Measurements from ENCODE around the gene ACOX2.

Gene ACOX2

DNA sequence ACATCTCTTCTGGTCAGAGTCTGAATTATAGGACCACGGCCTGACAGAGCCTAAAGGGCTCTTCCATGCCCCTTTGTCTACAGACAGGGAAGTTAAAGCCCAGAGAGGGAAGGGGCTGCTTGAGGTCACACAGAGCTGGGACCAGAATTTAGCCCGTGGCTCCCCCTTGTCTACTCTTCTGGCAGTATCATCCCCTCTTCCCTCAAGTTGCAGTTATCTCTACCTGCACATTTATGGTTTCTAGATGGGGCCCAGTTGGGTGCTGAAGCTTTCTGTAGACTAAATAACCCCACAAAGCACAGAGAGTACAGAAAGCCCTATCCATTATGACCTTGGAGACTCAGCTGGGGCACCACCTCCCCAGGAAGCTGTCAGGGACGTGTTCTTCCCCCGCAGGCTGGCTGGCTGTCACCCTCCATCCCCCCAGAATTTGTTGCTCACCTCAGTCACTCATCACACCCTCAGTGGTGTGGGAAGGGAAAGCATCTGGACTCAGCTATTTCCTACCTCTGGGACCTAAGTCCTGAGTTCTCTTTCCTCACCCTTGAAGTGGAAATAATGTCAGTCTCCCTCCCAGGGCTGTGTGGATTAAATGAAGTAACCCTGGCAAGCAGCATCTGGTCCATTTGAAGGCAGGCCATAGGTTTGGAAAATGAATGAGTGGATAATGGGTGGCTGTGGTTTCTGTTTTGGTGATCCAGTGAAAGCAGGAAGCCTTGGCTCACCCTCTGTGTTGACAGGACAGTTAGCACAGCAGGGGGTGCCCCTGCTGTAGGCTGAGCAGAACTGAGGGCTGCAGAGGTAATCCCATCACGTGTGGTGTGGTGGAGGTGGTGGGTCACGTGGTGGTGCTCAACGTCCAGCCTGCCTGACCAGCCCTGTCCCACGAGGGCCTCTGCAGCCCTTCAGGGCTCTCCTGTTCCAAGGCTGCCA, 16.3 kb downstream of the ACOX2 start:
- intact Hi-C loops (cut with DNase I) = no loop called here
- no peak for DNase-seq

DNA sequence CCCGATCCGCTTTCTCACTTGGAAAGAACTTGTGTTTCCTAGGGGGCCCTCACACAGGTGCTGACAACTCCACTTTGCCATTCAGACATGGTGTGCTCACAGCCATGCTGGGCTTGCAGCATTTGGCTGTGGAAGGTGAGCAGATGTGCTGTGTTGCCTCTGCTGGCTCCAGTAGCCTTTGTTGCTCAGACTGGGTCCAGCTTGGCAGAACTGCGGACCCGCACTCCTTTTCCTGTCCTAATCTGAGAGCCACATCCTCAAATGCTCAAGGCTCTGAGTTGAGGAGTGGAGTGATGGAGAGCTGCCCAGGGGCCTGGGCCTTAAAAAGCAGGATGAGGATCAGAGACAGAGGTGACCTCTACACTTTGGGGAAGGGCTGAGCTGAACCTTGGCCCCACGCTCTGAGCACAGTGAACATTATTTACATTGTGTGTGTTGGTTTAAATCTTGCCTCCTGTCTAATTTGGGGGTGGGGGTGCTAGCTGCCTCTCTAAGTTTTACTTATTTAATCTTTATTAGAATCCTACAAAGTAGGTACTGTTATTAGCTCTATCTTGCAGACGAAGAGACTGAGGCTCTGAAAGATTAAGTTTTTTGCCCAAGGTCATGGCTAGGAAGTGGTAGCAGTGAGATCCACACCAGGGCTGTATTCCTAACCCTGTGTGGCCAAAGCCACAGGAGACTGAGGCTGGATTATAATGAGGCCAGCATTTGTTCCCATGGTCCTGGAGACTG, 17.2 kb downstream of the ACOX2 start:
- DNase-seq = no peak
- intact Hi-C loops (cut with DNase I) = no loop called here

DNA sequence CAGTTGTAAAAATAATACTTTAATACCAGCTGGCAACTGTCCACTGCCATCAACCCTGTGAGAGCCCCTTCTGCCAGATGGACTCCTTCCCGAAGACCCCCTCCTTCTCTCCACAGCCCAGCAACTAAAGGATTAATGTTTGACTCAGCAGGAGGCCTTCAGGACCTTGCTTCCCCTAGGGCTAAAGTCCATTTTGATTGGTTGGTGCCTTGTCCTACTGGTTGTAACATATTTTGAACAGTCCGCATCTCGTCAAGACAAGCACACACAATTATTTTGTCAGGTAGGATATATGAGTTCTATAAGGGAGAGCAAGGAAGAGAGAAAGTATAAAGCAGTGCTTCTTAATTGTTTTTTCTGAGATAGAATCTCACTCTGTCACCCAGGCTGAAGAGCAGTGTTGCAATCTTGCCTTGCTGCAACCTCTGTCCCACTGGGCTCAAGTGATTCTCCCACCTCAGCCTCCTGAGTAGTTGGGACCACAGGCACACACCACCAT, 18.6 kb downstream of the ACOX2 start:
- intact Hi-C loops (cut with DNase I) = no loop called here
- DNase-seq = no peak

DNA sequence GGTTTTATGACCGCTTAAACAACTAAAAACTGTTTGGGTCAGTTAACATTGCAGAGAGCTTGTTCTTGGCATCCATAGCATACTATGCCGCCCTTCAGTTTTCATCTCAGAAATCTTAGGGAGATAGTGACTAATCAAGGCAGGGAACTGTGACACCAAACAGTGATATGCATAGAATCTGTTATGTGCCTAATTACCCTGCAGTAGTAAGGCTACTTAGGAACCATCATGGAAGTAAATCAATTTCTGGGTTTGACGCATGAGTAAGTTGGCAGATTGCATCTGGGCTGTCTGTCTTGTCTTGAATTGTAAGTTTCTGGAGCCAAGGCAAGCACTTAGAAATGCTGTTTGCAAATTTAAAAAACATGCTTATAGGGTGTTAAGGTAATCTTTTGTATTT, 22.6 kb downstream of the ACOX2 start:
- intact Hi-C loops (cut with DNase I) = no loop called here
- DNase-seq = no peak

DNA sequence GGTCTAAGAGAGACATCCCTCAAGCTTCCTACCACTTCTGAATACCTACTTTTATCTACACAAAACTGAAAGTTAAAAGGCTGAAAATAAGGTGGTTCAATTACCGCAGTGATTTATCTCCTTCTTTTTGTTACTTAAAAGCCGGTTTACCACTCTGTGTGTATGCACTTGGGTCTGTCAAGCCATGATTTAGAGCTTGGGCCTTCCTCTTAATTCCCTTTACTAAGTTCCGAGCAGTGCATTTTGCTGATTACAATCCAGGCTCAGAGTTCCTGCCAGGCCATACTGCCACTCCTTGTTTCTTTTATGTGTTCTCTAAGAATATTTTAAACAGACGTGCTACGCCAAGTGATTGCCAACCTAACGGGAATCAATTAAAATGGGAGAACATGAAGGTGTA, 28.6 kb downstream of the ACOX2 start:
- intact Hi-C loops (cut with DNase I) = no loop called here
- no peak for DNase-seq

DNA sequence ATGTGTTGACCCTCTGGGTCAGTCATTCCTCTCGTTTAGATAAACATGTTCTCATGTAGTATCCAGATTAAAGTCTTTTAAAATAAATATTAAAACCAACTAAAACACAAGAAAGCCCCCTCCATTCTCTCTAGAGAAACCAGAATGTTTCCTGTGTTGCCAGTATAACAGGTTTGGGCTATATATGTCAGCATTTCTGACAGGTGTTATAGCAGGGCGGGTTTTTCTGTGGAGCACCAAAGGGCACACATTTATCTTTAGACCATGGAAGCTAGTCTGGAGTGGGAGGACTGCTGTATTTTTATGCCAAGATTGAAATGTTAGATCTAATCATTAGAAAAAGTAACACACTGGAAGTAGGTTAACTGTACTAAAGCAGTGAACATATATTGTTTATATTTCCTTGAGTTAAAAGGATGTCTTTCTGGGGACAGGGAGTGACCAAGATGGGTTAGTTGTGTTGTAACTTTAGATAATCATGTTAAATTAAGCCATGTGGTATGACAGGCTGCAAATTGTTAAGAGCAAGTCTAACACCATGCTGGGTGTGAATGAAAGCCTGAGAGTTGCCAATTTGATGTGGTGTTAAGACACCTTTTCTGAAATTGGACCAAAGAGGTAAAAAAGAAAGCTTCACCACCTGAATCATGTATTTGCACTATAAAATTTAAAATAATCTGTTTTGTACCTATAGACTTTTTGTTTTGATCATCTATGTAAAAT, 29.5 kb downstream of the ACOX2 start:
- DNase-seq = no peak
- intact Hi-C loops (cut with DNase I) = no loop called here

DNA sequence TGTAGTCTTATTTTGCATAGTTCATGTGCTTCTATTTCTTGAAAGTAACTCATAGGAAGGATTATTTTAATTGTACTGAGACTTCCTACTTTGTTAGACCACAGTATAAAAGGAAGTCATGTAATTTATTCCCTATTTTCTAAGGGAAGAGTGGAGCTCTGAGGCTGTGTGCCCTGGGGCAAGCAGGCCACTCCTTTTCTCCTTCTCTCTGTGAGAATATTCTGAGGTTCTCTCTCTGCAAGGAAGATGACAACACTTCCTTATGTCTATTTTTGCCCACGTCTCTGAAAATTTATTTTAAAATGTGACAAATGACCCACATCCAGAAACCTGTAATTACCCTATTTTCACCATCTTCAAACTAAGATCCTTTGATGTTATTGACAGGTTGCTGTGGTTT, 34.1 kb downstream of the ACOX2 start:
- intact Hi-C loops (cut with DNase I) = no loop called here
- DNase-seq = no peak

DNA sequence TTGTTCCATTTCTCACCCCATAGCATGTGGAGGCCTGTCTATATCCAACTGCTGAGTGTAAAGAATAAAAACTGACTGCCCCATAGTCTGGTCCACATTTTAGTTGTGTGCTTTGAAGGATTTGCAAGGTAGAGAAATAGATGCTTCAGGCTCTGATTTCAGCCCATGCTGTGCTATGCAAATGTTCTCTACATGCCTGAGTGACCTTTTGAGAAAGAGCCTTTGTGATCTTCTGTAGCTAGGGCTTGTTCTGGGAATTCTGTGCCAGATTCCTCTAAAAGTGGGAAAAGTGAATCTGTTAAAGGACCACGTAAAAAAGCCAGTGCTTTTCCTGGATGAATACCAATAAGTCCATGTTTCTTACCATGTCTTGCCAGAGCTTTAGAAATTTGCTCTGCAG, 39.9 kb downstream of the ACOX2 start:
- DNase-seq = no peak
- intact Hi-C loops (cut with DNase I) = no loop called here

DNA sequence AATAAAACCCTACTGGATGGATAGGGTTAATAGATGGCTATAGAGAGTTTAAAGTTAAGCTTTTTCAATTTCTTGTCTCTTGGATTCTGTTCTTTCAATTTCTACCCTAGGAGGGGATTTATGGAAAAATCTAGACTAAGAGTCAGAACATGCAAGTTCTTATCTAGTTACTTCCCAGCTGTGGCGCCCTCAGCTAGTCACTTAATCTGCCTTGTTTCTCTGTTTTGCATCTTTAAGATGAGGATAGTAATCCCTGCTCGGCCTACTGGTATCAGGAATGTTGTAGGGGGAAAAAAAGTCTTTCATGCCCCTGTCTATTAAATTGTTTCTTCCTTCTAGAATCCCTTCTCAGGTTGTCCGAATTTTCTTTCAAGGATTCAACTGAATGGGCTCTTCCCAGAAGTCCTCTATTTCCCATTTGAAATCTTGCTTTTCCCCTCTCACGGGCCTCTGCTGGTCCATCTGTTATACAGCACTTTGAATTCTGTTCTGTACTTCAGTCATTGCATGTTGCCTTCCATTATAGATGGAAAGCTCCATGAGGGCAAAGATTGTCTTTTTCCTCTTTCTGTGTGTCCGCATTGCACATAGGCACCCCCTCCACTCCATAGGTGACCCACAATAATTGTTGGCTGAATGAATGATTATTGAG, 40.7 kb downstream of the ACOX2 start:
- intact Hi-C loops (cut with DNase I) = no loop called here
- no peak for DNase-seq

DNA sequence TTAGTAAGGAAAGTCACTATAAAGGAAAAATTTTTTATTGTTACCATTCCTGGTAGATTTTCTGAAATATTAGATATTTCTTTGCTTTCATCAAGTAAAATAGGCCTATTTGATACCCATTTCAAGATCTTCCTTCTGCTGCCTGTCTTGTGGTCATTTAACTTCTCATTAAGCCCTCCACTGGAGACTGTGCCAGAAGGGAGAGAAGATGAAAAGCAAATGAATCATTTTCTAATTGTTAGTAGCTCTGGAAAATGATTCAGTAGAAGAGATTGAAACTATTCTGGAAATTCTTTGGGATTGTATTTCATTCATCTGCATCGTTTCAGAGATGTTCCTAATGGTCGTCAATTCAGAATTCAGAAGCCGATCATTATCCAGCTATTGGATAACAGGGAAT, 41.9 kb downstream of the ACOX2 start:
- intact Hi-C loops (cut with DNase I) = no loop called here
- no peak for DNase-seq

DNA sequence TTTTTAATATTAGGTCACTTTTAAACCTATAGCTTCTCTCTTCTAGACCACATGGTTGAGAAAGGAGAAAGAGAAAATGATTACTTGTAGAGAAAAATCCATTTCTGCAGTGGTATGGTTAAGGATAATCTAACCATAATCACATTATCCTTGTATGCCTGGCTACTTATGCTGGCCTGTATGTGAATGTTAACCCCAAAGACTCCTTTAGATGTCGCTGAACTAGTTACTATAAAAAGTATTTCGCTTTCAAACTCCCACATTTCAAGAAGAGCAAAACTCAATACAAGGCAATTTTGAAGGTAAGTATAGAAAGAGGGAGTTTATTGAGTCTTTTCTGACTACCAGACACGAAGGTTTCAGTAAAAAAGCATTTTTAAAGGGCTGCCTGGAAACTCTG, 42.9 kb downstream of the ACOX2 start:
- no peak for DNase-seq
- intact Hi-C loops (cut with DNase I) = no loop called here

DNA sequence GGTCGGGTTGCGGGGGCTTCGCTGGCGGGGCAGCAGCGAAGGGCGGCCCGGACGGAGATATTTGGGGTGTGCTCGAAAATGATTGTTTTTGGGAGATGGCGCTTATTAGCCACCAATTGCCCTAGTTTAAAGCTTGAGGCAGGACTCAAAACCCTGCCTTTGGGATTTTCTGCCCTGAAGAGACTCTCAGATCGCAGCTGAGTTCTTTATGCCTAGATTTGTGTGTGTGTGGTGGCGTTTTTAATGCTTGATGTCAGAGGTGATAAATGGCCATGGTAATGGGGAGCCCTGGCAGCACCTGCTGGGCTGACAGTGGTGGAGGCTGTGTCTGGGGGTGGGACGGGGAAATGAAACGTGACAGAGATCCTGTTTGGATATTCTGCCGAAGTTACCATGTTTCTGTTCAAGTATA, 44.5 kb downstream of the ACOX2 start:
- DNase-seq = no peak
- intact Hi-C loops (cut with DNase I) = loop anchor here (2.0 kb wide), 2 partner anchors 158 to 186 kb away; partner anchors contain the start of genes HTD2 and RPP14

DNA sequence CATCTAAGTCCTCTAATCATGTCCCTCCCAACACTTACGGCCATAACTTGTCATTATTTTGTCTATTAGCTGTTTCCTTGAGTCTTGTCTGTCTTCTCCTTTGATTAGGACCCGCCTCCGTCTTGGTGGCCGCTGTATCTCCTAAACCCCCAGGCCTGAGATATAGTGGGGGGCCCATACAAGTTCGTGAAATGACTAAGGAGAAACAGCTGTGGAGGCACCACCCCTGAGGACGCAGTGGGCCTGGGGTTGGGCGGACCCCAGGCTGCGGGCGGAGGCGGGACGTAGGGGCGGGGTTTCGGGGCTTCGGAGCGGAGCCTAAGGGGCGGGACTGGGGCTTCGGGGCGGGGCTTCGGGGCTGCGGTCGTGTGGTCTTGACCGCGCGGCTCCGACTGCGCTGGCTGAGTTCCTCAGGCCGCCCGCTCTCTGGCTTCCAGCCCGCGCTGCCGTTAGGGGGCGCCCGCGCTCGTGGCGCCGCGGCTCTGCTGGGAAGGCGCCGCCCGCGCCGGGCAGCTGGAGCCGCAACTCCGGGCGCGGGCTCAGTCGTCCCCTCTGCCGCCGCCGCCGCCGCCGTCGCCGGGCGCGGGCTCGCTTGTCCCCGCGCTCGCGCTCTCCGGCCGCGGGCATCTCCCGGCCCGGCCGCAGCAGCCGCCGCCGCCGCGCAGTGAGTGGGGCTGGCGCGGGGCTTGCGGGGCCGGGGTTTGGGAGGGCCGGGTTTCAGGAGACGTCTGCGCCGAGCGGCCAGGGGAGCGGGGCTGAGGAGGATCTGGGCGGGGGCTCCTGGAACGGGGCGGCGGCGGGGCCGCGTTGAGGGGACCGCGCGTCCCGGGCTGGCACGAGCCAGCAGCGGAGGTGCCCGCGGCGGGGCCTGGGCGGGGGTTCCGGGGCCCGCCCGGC, 45.2 kb downstream of the ACOX2 start, which contains the start of gene KCTD6:
Gene KCTD6, plus strand, starts transcription at position 591 of the 897 bp plus-strand sequence. CDS start 6,660 bp downstream, outside the sequence.
- intact Hi-C loops (cut with DNase I) = loop anchor here (2.0 kb wide), 4 partner anchors 41 to 185 kb away; partner anchors contain the start of genes HTD2 and RPP14
- peak; percentile 79 to 98 (median 84) for DNase-seq

DNA sequence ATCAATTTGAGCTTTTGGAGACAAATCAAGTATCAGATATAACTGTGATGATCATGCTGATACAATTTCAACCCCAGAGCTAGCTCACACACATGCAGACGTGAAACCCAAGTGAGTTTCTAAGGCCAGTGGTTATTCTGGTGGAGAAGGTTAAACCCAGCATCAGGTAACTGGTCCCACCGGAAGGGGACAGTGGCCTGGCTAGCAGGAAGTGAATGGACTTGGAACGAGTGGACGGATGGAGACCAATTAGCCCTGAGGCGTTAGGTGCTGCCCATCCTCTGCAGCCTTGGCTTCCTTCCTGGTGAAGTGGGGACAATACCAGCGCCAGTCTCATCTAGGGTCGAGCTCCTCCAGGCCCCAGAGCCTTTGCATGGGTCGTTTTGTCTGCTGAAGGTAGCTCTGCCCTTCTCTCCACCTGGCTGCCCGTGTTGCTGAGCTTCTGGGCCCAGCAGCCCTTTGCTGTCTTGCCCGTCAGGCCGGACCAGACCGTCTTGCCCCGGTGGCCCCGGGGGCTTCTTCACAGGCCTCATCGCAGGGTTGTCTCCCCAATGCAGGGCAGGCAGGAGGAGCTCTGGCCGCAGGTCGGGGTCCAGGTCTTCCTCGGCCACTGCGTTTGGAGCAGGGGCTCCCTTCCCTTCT, 46.0 kb downstream of the ACOX2 start:
- DNase-seq = peak in 4 of 10 donors; percentile 16 to 84 (median 49)
- intact Hi-C loops (cut with DNase I) = loop anchor here (2.0 kb wide), 2 partner anchors 42 to 56 kb away; no protein-coding TSS in a partner anchor

DNA sequence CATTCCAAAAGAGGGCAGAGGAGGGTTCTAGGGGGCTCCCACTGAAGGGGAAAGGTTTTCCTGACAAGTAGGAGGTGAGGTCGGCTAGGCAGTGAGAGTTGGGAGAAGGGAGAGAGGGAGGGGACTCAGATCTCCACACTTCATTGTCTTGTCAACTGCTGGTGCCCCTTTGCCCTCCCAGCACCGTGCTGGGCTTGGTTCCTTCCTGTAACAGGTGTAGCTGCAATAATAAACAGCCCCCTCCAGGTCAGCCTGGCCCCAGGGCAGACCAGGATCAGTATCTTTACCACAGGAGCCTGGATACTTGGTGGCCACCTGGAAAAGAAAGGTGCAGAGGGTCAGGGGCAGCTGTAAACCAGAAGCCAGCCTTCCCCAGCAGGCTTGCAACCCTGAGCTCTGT, 48.0 kb downstream of the ACOX2 start:
- intact Hi-C loops (cut with DNase I) = no loop called here
- no peak for DNase-seq

DNA sequence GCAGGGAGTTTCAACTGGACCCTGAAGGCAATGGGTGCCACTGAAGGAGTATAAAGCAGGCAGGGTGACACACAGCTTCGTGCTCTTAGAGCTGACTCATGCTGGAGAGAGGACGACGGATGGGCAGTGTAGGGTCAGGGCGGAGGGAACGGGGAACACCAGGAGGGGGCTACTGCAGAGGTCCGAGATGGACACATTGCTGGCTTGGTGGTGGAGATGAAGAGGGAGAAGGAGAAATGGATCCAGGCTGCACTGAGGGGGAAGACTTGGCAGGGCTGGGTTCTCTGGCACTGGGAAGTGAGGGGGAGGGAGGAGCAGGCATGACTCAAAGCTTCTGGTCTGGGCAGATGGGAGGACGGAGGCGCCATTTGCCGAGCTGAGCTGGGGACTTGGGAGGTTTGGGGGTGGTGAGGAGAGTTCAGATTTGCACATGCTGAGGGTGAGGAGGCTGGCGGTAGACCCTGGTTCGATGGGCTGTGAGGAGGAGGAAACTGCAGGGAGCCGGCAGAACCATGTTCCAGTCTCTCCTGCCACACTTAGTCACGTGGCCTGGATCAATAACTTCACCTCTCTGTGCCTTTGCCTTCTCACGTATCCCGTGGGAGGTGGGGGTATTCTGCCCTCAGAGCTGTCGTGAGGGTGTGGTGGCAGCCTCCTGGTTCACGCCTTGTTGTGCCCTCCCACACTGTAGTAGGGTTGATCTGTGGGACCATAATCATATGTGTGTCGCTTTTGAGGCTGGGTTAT, 49.7 kb downstream of the ACOX2 start:
- DNase-seq = peak in 9 of 10 donors; percentile 53 to 95 (median 75)
- intact Hi-C loops (cut with DNase I) = no loop called here

DNA sequence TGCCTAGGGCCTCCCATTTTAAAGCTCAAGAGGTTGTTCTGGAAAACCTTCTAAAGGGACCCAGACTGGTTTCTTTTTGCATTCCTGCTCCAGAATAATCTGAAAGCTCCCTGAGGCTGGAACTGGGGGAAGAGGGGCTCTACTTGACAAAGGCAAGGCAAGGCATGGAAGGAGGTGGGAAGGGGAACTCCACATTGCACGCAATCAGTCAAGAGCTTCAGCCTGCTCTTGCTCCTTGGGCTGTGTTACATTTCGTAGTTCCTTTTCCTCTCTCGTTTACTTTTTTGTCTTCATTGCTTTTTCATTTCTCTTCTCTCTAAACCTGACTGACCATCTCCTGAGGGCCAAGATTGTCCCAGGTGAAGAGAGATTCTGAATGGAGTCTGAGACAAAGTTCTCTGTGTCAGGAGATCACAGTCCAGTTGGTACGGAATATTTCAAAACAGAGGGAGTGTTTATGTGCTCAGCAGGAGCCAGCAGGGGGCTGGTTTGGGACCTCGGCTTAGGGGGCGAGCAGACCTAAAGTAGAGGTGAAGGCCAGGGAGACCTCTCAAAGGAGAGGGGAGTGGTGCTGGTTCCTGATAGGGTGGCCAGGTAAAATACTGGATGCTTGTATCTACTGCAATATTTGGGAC, 51.1 kb downstream of the ACOX2 start:
- DNase-seq = no peak
- intact Hi-C loops (cut with DNase I) = no loop called here
